Liver (tissue), 3 donors: ENCODE measurements around the gene ANTXR1.

Experiments
- JUND ChIP-seq, 2 donors: IDR thresholded peaks; 2 replicates each; pipeline ENCODE4 v1.6.1; 2016; ENCODE audit warnings: antibody characterized with exemption in 2 of 2
- RXRA ChIP-seq, 2 donors: IDR thresholded peaks; 2 replicates each; pipeline ENCODE4 v1.6.1; 2017 to 2018; ENCODE audit warnings: antibody characterized with exemption in 2 of 2, mild to moderate bottlenecking in 1 of 2
- SP1 ChIP-seq: IDR thresholded peaks from 2 replicates; pipeline ENCODE4 v1.6.1; 2018; ENCODE audit warnings: antibody characterized with exemption, mild to moderate bottlenecking
- YY1 ChIP-seq: IDR thresholded peaks from 2 replicates; pipeline ENCODE4 v1.6.1; 2016; ENCODE audit warnings: antibody characterized with exemption, mild to moderate bottlenecking
- TF ChIP-seq, protein P1 (sequence below): fragments of 150-350 bp; IDR thresholded peaks from 2 replicates; pipeline ENCODE4 v1.5.1; 2017; ENCODE audit warnings: improper control_type of control experiment, low read depth, low read length; ENCODE audit not compliant: missing input control
- TF ChIP-seq, protein P2 (sequence below): IDR thresholded peaks from 2 replicates; pipeline ENCODE4 v1.6.1; 2016; ENCODE audit warnings: antibody characterized with exemption
- donor health status: healthy.
- donor health status: healthy.

DNA sequence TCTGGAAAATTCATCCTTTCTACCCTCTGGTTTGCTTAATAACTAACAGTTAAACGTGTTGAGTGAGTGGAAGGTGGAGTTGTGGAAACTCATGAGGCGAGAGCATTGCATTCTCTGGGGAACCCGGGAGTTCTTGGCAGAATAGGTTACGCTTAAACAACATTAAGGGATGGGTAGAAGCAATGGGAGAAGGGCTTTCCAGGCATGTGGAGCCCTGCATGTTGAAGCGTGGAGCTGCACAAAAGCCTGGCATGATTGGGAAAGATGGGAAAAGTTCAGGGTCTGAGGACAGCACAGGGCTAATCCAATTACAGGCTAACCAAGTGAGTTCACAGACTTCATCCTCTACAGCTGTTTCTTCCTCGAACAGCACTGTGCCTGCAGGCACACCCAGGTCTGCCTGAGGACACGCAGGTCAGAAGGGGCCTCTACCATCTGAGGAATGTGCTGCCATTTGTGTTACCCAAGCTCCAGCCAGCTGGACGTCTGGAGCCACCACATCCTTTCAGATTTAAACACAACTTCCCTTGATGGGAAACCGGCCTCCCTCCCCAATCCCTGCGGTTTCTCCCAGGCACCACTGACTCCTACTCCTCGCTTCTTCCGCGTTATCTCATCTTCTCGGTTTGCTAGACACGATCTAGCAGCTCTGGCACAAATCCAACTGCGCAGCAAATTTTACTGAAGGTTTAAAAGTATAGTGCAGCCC lies 164.2 kb downstream of the ANTXR1 start:
- TF ChIP-seq YY1 (no peak), RXRA (IDR thresholded peaks at IDR 0.05) (peak in 1 of 2 donors; percentile 20), SP1 (no peak), JUND (IDR thresholded peaks at IDR 0.05) (no peak)
- TF ChIP-seq, protein P1, sequence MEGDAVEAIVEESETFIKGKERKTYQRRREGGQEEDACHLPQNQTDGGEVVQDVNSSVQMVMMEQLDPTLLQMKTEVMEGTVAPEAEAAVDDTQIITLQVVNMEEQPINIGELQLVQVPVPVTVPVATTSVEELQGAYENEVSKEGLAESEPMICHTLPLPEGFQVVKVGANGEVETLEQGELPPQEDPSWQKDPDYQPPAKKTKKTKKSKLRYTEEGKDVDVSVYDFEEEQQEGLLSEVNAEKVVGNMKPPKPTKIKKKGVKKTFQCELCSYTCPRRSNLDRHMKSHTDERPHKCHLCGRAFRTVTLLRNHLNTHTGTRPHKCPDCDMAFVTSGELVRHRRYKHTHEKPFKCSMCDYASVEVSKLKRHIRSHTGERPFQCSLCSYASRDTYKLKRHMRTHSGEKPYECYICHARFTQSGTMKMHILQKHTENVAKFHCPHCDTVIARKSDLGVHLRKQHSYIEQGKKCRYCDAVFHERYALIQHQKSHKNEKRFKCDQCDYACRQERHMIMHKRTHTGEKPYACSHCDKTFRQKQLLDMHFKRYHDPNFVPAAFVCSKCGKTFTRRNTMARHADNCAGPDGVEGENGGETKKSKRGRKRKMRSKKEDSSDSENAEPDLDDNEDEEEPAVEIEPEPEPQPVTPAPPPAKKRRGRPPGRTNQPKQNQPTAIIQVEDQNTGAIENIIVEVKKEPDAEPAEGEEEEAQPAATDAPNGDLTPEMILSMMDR: no peak
- TF ChIP-seq, protein P2, sequence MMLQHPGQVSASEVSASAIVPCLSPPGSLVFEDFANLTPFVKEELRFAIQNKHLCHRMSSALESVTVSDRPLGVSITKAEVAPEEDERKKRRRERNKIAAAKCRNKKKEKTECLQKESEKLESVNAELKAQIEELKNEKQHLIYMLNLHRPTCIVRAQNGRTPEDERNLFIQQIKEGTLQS: no peak
